ENCODE results near the gene ATP13A3.

DNA sequence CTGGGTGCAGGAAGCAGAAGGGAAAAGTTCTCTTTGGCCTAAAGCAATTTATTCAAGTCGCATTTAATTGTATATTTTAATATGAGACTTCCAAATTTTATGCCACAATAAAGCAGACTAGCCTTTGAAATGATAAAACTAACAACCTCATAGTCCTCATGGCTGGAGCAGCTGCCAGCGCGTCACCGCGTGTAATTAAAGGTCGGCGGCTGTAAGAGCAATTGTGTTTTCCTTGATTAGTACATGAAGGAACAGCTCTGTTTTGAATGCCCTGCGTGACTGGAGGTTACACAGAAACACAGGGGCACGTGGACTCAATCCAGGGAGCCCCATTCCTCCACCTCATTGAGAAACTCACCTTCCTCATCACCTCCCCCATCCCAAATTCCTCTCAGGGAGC, 107.2 kb downstream of the ATP13A3 start:
- TF ChIP-seq, protein P1, sequence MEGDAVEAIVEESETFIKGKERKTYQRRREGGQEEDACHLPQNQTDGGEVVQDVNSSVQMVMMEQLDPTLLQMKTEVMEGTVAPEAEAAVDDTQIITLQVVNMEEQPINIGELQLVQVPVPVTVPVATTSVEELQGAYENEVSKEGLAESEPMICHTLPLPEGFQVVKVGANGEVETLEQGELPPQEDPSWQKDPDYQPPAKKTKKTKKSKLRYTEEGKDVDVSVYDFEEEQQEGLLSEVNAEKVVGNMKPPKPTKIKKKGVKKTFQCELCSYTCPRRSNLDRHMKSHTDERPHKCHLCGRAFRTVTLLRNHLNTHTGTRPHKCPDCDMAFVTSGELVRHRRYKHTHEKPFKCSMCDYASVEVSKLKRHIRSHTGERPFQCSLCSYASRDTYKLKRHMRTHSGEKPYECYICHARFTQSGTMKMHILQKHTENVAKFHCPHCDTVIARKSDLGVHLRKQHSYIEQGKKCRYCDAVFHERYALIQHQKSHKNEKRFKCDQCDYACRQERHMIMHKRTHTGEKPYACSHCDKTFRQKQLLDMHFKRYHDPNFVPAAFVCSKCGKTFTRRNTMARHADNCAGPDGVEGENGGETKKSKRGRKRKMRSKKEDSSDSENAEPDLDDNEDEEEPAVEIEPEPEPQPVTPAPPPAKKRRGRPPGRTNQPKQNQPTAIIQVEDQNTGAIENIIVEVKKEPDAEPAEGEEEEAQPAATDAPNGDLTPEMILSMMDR (IDR thresholded peaks at IDR 0.05; ENCODE audit: low read depth, low read length, missing input control), result no peak
- TF ChIP-seq RAD21 (IDR thresholded peaks at IDR 0.05), result no peak
- TF ChIP-seq, protein P2, sequence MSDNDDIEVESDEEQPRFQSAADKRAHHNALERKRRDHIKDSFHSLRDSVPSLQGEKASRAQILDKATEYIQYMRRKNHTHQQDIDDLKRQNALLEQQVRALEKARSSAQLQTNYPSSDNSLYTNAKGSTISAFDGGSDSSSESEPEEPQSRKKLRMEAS (IDR thresholded peaks at IDR 0.05), result no peak
- no peak for TF ChIP-seq TAF1 (conservative IDR thresholded peaks at IDR 0.05)
- TF ChIP-seq, protein P3, sequence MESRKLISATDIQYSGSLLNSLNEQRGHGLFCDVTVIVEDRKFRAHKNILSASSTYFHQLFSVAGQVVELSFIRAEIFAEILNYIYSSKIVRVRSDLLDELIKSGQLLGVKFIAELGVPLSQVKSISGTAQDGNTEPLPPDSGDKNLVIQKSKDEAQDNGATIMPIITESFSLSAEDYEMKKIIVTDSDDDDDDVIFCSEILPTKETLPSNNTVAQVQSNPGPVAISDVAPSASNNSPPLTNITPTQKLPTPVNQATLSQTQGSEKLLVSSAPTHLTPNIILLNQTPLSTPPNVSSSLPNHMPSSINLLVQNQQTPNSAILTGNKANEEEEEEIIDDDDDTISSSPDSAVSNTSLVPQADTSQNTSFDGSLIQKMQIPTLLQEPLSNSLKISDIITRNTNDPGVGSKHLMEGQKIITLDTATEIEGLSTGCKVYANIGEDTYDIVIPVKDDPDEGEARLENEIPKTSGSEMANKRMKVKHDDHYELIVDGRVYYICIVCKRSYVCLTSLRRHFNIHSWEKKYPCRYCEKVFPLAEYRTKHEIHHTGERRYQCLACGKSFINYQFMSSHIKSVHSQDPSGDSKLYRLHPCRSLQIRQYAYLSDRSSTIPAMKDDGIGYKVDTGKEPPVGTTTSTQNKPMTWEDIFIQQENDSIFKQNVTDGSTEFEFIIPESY (IDR thresholded peaks at IDR 0.05), result no peak
- no peak for TF ChIP-seq FOXA2 (IDR thresholded peaks at IDR 0.05)
- TF ChIP-seq JUND (IDR thresholded peaks at IDR 0.05), result no peak
- TF ChIP-seq, protein P4, sequence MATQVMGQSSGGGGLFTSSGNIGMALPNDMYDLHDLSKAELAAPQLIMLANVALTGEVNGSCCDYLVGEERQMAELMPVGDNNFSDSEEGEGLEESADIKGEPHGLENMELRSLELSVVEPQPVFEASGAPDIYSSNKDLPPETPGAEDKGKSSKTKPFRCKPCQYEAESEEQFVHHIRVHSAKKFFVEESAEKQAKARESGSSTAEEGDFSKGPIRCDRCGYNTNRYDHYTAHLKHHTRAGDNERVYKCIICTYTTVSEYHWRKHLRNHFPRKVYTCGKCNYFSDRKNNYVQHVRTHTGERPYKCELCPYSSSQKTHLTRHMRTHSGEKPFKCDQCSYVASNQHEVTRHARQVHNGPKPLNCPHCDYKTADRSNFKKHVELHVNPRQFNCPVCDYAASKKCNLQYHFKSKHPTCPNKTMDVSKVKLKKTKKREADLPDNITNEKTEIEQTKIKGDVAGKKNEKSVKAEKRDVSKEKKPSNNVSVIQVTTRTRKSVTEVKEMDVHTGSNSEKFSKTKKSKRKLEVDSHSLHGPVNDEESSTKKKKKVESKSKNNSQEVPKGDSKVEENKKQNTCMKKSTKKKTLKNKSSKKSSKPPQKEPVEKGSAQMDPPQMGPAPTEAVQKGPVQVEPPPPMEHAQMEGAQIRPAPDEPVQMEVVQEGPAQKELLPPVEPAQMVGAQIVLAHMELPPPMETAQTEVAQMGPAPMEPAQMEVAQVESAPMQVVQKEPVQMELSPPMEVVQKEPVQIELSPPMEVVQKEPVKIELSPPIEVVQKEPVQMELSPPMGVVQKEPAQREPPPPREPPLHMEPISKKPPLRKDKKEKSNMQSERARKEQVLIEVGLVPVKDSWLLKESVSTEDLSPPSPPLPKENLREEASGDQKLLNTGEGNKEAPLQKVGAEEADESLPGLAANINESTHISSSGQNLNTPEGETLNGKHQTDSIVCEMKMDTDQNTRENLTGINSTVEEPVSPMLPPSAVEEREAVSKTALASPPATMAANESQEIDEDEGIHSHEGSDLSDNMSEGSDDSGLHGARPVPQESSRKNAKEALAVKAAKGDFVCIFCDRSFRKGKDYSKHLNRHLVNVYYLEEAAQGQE (IDR thresholded peaks at IDR 0.05), result no peak
- TF ChIP-seq HNF4A (conservative IDR thresholded peaks at IDR 0.05), result no peak
- TF ChIP-seq SP1 (IDR thresholded peaks at IDR 0.05), result no peak
- no peak for TF ChIP-seq GABPA (IDR thresholded peaks at IDR 0.05 in 1 of 2, conservative IDR thresholded peaks at IDR 0.05 in 1 of 2)
- TF ChIP-seq EGR1 (IDR thresholded peaks at IDR 0.05; ENCODE audit: low read depth in 2 of 2), result no peak
